DOHH2 (cell line): ENCODE measurements around the gene CTRL.

ENCODE experiments used
- H3F3A ChIP-seq: fragments of 200-600 bp; sonication (generic), shearing (Covaris generic); 2 replicates; pipeline ENCODE4 v1.6.0; 2016; ENCODE audit warnings: antibody characterized with exemption, mild to moderate bottlenecking; ENCODE audit not compliant: control insufficient read depth, insufficient read depth
- H3K27ac ChIP-seq: fragments of 200-600 bp; sonication (generic); 2 replicates; pipeline ENCODE4 v1.5.1; 2014; ENCODE audit warnings: low read depth, mild to moderate bottlenecking, low read length, moderate library complexity
- H3K27me3 ChIP-seq: fragments of 200-600 bp; sonication (generic); 2 replicates; pipeline ENCODE4 v1.6.1; 2014; ENCODE audit warnings: mild to moderate bottlenecking, low read length, mixed read lengths; ENCODE audit not compliant: control insufficient read depth
- H3K36me3 ChIP-seq: fragments of 200-600 bp; sonication (generic); 2 replicates; pipeline ENCODE4 v1.6.1; 2014; ENCODE audit warnings: mild to moderate bottlenecking, low read length, moderate library complexity, mixed read lengths; ENCODE audit not compliant: control insufficient read depth
- H3K4me1 ChIP-seq: fragments of 200-600 bp; sonication (generic); 2 replicates; pipeline ENCODE4 v1.6.1; 2014; ENCODE audit warnings: mild to moderate bottlenecking, low read length, mixed read lengths; ENCODE audit not compliant: control insufficient read depth
- H3K4me2 ChIP-seq: fragments of 200-600 bp; sonication (generic); 2 replicates; pipeline ENCODE4 v1.6.0; 2014; ENCODE audit warnings: mild to moderate bottlenecking, low read length, moderate library complexity
- H3K4me3 ChIP-seq: fragments of 200-600 bp; sonication (generic); 2 replicates; pipeline ENCODE4 v1.5.1; 2014; ENCODE audit warnings: mild to moderate bottlenecking, low read length, mixed read lengths
- H3K79me2 ChIP-seq: fragments of 200-600 bp; sonication (generic); 2 replicates; pipeline ENCODE4 v1.6.1; 2014; ENCODE audit warnings: mild to moderate bottlenecking, low read length, mixed read lengths; ENCODE audit not compliant: control insufficient read depth
- H3K9me2 ChIP-seq: fragments of 200-600 bp; sonication (generic); replicated peaks from 2 replicates; pipeline ENCODE4 v1.6.1; 2014; ENCODE audit warnings: mild to moderate bottlenecking, low read length, mixed read lengths; ENCODE audit not compliant: control insufficient read depth
- H3K9me3 ChIP-seq: fragments of 200-600 bp; sonication (generic); 2 replicates; pipeline ENCODE4 v1.6.1; 2014; ENCODE audit warnings: antibody characterized with exemption, low read length, mixed read lengths; ENCODE audit not compliant: control insufficient read depth, insufficient read depth
- H4K20me1 ChIP-seq: fragments of 200-600 bp; sonication (generic); 2 replicates; pipeline ENCODE4 v1.6.0; 2014; ENCODE audit warnings: low read depth, mild to moderate bottlenecking, antibody characterized with exemption, low read length, moderate library complexity; ENCODE audit not compliant: control insufficient read depth, insufficient read depth
- EZH2phosphoT487 ChIP-seq: fragments of 200-600 bp; sonication (generic); IDR thresholded peaks from 2 replicates; pipeline ENCODE4 v1.6.1; 2017; ENCODE audit warnings: borderline replicate concordance, mild to moderate bottlenecking, antibody characterized with exemption, low read length, moderate library complexity, mixed read lengths
- TF ChIP-seq, protein P1 (sequence below): fragments of 200-600 bp; sonication (generic); IDR thresholded peaks from one replicate; pipeline ENCODE4 v1.5.1; 2014; ENCODE audit warnings: antibody characterized with exemption, mild to moderate bottlenecking, low read depth, low read length; ENCODE audit not compliant: poor library complexity, severe bottlenecking

The CTRL gene

DNA sequence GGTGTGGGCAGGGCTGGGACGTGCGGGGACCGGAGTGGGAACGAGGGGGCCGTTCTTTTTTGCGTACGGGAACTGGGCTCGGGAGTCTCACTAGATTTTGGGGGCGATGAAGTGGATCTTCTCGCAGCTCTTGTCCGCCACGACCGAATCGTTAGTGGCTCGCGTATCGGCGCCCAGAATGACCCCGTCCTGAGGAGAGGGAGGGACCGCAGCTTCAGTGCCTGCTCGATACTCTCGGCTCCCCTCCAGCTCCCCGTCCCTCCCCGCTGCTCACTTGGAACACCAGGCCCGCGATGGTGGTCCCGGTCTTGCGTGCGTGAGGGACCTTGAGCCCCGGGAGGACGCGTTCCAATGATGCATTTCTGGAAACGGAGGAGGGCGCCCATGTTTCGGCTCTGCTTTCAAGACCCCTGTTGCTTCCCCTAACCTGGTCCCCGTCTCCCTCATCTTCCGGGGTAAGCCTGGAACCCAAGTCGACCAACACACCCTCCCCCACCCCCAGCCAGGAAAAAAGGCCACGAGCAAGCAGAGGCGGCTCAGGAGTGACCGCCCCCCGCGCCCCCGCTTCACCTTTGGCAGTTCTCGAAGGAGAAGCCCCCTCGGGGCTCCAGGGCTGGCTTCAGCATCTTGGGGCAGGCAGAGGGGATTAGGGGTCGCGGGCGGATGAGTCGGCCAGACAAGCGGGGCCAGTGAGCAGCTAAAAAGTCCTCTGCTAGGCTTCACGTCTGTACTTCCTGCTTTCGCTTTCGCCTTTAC, 4.6 kb upstream of the CTRL start, which contains the start of gene PSMB10:
Gene PSMB10, minus strand, starts transcription at position 727 of the 756 bp plus-strand sequence. Its CDS starts 101 bp downstream, at position 626.
- Histone ChIP-seq H3K4me3 (peak within 1 kb of the TSS; percentile 98), H3K27me3 (no peaks in the 10 kb centered on the region), H3K9me2 (no peaks in the 10 kb centered on the region)

DNA sequence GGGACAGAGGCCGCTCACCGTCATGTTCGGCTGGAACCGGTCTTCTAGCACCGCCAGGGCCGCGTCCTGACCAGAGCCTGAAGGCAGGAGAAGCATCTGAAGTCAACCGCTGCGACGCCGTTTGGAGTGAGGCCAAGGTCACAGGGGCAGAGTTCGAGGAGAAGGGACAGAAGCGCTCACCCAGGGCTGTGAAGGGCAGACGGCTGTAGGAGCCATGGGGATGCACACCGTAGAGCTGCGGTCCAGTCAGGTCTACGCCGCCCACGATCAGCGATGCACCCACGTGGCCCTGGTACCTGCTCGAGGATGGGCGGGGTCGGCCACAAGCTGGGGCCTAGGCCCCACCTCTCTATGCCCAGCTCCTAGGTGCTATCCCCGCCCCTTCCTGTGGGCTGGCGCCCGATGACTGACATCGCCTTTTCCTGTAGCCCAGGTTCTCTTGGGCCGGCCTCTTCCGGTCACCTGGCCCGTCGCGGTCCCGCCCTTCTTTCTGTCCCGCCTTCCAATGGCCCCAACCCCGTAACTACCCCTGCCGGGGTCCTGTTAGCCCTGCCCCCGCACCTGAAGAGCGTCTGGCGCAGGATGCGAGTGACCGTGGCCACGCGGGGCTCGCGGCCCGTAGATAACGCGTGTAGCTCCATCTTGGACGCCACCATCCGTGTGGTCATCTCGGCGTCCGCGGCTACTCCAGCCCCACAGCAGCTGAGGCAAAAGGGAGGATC, 3.9 kb upstream of the CTRL start:
- no peaks in the 10 kb centered on the region for H4K20me1 ChIP-seq
- H3K4me2 ChIP-seq = peak overlapping the region; percentile 98
- H3K36me3 ChIP-seq = peaks cover 44% of the 10 kb centered on the region
- peak overlapping the region; percentile 98 for H3K4me3 ChIP-seq
- peaks cover 21% of the 10 kb centered on the region for H3K4me1 ChIP-seq
- H3F3A ChIP-seq = peaks cover 4% of the 10 kb centered on the region; the same call in 1 of the 2 replicates
- no peaks in the 10 kb centered on the region for H3K27me3 ChIP-seq
- H3K9me3 ChIP-seq = no peaks in the 10 kb centered on the region
- H3K9me2 ChIP-seq = no peaks in the 10 kb centered on the region
- H3K27ac ChIP-seq = peak overlapping the region; percentile 80
- H3K79me2 ChIP-seq = peaks cover 31% of the 10 kb centered on the region
- TF ChIP-seq, protein P1, sequence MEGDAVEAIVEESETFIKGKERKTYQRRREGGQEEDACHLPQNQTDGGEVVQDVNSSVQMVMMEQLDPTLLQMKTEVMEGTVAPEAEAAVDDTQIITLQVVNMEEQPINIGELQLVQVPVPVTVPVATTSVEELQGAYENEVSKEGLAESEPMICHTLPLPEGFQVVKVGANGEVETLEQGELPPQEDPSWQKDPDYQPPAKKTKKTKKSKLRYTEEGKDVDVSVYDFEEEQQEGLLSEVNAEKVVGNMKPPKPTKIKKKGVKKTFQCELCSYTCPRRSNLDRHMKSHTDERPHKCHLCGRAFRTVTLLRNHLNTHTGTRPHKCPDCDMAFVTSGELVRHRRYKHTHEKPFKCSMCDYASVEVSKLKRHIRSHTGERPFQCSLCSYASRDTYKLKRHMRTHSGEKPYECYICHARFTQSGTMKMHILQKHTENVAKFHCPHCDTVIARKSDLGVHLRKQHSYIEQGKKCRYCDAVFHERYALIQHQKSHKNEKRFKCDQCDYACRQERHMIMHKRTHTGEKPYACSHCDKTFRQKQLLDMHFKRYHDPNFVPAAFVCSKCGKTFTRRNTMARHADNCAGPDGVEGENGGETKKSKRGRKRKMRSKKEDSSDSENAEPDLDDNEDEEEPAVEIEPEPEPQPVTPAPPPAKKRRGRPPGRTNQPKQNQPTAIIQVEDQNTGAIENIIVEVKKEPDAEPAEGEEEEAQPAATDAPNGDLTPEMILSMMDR = no peak
- no peak for TF ChIP-seq EZH2phosphoT487

More for the DNA sequence above, 4.6 kb upstream of the CTRL start, which contains the start of gene PSMB10:
- Histone ChIP-seq H3K4me1 (peaks cover 21% of the 10 kb centered on the region), H3K27ac (peak within 1 kb of the TSS; percentile 80), H3K79me2 (peaks cover 31% of the 10 kb centered on the region), H3K9me3 (no peaks in the 10 kb centered on the region), H3K4me2 (peak within 1 kb of the TSS; percentile 98), H3K36me3 (peaks cover 43% of the 10 kb centered on the region), H4K20me1 (no peaks in the 10 kb centered on the region), H3F3A (peaks cover 4% of the 10 kb centered on the region; the same call in 1 of the 2 replicates)
- no peak for TF ChIP-seq EZH2phosphoT487
- TF ChIP-seq, protein P1 = no peak

DNA sequence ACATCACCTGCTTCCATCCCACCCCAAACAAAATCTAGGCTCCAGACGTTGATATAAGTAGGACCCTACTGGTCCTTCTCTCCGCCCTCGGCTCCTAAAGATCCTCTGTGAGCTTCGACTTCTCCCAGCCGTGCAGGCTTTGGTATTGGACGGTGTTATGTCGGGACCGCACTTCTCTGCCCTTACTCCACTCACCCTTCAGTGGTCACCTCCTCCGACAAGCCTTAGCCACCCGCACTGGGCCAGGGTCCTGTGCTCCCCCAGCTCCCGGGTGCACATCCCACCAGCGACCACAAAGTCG, 3.4 kb upstream of the CTRL start:
- no peaks in the 10 kb centered on the region for H3K27me3 ChIP-seq
- H3K9me3 ChIP-seq = no peaks in the 10 kb centered on the region
- H3K79me2 ChIP-seq = peaks cover 31% of the 10 kb centered on the region
- peaks cover 4% of the 10 kb centered on the region; the same call in 1 of the 2 replicates for H3F3A ChIP-seq
- peaks cover 21% of the 10 kb centered on the region for H3K4me1 ChIP-seq
- TF ChIP-seq, protein P1 = no peak
- TF ChIP-seq EZH2phosphoT487 = no peak
- H4K20me1 ChIP-seq = no peaks in the 10 kb centered on the region
- H3K4me2 ChIP-seq = peak overlapping the region; percentile 98
- H3K27ac ChIP-seq = no peak overlapping the region
- no peaks in the 10 kb centered on the region for H3K9me2 ChIP-seq
- H3K4me3 ChIP-seq = peak overlapping the region; percentile 98
- H3K36me3 ChIP-seq = peaks cover 47% of the 10 kb centered on the region
